Kidney epithelial cell (primary cell): Measurements from ENCODE around the gene WDR93. TPM values are rescaled to one million over a fixed set of nuclear protein-coding genes. Genes with fewer than 3 reads are reported as not detected.
"Not testable (repeated sequence)": the region's sequence is repeated elsewhere in the genome, so short reads cannot be mapped to it uniquely, and the experiment has no call there.

ENCODE experiments used
- DNase-seq: peaks from one replicate; pipeline ENCODE4 v3.0.0-alpha.2; 2010; ENCODE audit warnings: low read depth
- H3K27me3 ChIP-seq: 2 replicates; pipeline ENCODE4 v1.6.0; 2011; ENCODE audit warnings: low read length; ENCODE audit not compliant: control insufficient read depth, insufficient read depth
- H3K36me3 ChIP-seq: 2 replicates; pipeline ENCODE4 v1.5.1; 2011; ENCODE audit warnings: low read length; ENCODE audit not compliant: control insufficient read depth, insufficient read depth
- H3K4me3 ChIP-seq: 2 replicates; pipeline ENCODE4 v1.5.1; 2011; ENCODE audit warnings: low read depth, mild to moderate bottlenecking, control low read depth, low read length
- total RNA-seq: library from RNA; depleted of rRNA; stranded (reverse); fragments of >200 nt; gene quantifications from 2 replicates; pipeline ENCODE4 v1.2.3, GENCODE V29; 2015
- TF ChIP-seq, protein P1 (sequence below): IDR thresholded peaks from 2 replicates; pipeline ENCODE4 v1.5.1; 2011; ENCODE audit warnings: mild to moderate bottlenecking, moderate library complexity, low read length, control low read depth, inconsistent platforms; ENCODE audit not compliant: insufficient read depth, poor library complexity, severe bottlenecking

WDR93 gene
- total RNA-seq, 1 donor from 2014 or later, result 0.25 TPM

DNA sequence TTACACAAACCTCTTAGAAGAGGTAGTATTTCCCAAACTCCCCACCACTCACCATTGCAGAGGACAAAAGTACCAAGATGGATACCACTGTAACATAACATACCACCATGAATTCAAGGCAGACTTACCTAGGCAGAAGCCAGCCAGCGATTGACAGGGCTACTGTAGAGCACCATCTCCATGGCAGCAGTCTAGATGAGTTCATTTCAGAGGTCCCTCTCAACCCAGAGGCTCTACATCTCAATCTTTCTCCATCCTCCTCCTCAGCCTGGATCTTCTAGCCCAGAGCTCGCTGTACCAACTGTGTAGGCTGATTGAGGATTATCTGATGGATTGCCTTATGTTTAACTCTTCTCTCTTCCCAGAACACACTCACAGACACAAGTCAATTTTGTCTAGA, 9.5 kb upstream of the WDR93 start:
- TF ChIP-seq, protein P1, sequence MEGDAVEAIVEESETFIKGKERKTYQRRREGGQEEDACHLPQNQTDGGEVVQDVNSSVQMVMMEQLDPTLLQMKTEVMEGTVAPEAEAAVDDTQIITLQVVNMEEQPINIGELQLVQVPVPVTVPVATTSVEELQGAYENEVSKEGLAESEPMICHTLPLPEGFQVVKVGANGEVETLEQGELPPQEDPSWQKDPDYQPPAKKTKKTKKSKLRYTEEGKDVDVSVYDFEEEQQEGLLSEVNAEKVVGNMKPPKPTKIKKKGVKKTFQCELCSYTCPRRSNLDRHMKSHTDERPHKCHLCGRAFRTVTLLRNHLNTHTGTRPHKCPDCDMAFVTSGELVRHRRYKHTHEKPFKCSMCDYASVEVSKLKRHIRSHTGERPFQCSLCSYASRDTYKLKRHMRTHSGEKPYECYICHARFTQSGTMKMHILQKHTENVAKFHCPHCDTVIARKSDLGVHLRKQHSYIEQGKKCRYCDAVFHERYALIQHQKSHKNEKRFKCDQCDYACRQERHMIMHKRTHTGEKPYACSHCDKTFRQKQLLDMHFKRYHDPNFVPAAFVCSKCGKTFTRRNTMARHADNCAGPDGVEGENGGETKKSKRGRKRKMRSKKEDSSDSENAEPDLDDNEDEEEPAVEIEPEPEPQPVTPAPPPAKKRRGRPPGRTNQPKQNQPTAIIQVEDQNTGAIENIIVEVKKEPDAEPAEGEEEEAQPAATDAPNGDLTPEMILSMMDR, result no peak
- H3K27me3 ChIP-seq, result no peaks in the 10 kb centered on the region
- DNase-seq, result no peak
- H3K36me3 ChIP-seq, result peaks cover 1% of the 10 kb centered on the region
- no peak overlapping the region for H3K4me3 ChIP-seq

DNA sequence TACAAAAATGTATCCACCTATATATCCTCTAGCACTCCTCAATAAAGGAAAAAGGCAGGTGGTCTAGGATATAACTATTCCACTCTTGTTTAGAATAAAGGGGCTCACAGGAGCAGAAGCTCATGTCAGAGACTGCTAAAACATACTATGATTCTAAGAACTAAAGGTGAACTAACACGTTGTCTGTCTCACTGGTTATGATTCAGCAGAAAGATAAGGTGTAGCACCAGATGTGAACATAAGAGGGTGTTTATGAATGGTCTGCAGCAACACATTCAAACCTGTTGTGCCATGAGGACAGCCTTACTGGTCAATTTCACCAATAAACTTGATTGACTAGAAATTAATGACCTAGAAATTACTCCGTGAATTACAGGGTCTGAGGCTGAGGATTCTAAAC, 4.6 kb upstream of the WDR93 start:
- DNase-seq, result no peak
- no peaks in the 10 kb centered on the region for H3K27me3 ChIP-seq
- TF ChIP-seq, protein P1, result no peak
- peaks cover 1% of the 10 kb centered on the region for H3K36me3 ChIP-seq
- no peak overlapping the region for H3K4me3 ChIP-seq

DNA sequence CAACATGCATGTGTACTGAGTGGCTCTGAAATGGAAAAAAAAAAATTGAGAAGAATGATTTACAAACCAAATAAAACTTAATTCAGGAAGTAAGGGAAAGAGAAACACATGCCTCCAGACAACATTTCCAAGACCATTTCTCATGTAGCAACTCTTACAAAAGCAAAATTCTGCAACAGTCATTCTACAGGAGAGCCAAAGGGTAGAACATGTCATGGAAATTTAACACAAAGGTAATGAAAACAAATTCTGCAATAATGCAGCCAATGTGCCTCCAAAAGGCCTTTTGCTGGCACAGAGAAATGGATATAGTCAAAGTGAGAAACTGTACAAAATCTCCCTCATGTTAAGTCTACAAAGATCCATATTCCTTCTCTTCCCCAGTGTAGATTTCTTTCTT, 4.1 kb upstream of the WDR93 start:
- no peak for DNase-seq
- Histone ChIP-seq H3K4me3 (no peak overlapping the region), H3K27me3 (no peaks in the 10 kb centered on the region), H3K36me3 (peaks cover 1% of the 10 kb centered on the region)
- TF ChIP-seq, protein P1, result no peak

- H3K4me3 ChIP-seq, result peak overlapping the region; percentile 58
- H3K36me3 ChIP-seq, H3K27me3 ChIP-seq, DNase-seq: not testable (repeated sequence)
These were observed 708 bp upstream of the WDR93 start for GRCh38 chr15:89689930-89690275.

GRCh38 chr15:89693091-89693490, 2.5 kb downstream of the WDR93 start:
- Histone ChIP-seq H3K4me3 (no peak overlapping the region), H3K27me3 (no peaks in the 10 kb centered on the region), H3K36me3 (no peaks in the 10 kb centered on the region)
- TF ChIP-seq, protein P1, result no peak
- DNase-seq, result no peak

DNA sequence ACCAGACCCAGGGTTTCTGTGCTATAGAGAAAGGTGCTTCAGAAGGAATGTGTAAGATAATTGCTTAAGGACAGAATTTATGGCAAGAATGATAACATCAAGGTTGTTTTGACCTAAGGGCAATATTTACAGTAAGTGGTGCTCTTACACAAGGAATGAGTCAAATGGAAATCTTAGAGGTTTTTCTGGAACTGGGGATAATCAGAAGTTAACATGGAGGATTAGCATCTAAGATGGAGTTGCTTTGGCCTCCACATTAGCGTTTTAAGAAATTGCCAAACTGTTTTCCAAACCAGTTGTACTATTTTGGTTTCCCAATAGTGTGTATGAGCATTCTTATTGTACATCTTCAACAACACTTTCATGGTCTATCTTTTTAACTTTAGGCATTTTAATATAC, 3.1 kb downstream of the WDR93 start:
- no peaks in the 10 kb centered on the region for H3K27me3 ChIP-seq
- DNase-seq, result no peak
- TF ChIP-seq, protein P1, result no peak

More for the DNA sequence above, 3.1 kb downstream of the WDR93 start:
- Histone ChIP-seq H3K36me3 (no peaks in the 10 kb centered on the region), H3K4me3 (no peak overlapping the region)
